H9 (cell line): Measurements from ENCODE around the gene TTC6. TPM values are rescaled to one million over a fixed set of nuclear protein-coding genes. Genes with fewer than 3 reads are reported as not detected.

Experiments
- DNase-seq: peaks from one replicate; pipeline ENCODE4 v3.0.0-alpha.2; 2017
- H2AFZ ChIP-seq: one replicate; pipeline ENCODE4 v1.6.1; 2013; ENCODE audit warnings: mild to moderate bottlenecking, low read length, control low read depth, moderate library complexity
- H2AK5ac ChIP-seq: 2 replicates; pipeline ENCODE4 v1.6.1; 2013; ENCODE audit warnings: low read length, control low read depth, mixed read lengths; ENCODE audit not compliant: insufficient read length
- H2BK120ac ChIP-seq: one replicate; pipeline ENCODE4 v1.6.1; 2013; ENCODE audit warnings: low read depth, mild to moderate bottlenecking, low read length, control low read depth, inconsistent platforms; ENCODE audit not compliant: poor library complexity, severe bottlenecking
- H2BK12ac ChIP-seq: 2 replicates; pipeline ENCODE4 v1.6.1; 2013; ENCODE audit warnings: low read length, control low read depth, mixed read lengths, low read depth; ENCODE audit not compliant: insufficient read length
- H2BK15ac ChIP-seq: 2 replicates; pipeline ENCODE4 v1.6.1; 2013; ENCODE audit warnings: low read depth, low read length, control low read depth
- H2BK20ac ChIP-seq: one replicate; pipeline ENCODE4 v1.6.1; 2013; ENCODE audit warnings: low read depth, mild to moderate bottlenecking, low read length, control low read depth, inconsistent platforms; ENCODE audit not compliant: poor library complexity, severe bottlenecking
- H2BK5ac ChIP-seq: 2 replicates; pipeline ENCODE4 v1.6.1; 2013; ENCODE audit warnings: low read length, control low read depth, mixed read lengths; ENCODE audit not compliant: insufficient read length
- H3K14ac ChIP-seq: 2 replicates; pipeline ENCODE4 v1.6.1; 2013; ENCODE audit warnings: low read length, control low read depth; ENCODE audit not compliant: insufficient read depth
- H3K18ac ChIP-seq: 2 replicates; pipeline ENCODE4 v1.6.1; 2013; ENCODE audit warnings: low read depth, mild to moderate bottlenecking, mixed read lengths, low read length, control low read depth; ENCODE audit not compliant: insufficient read length
- H3K23ac ChIP-seq: 2 replicates; pipeline ENCODE4 v1.6.1; 2013; ENCODE audit warnings: low read length, control low read depth, mixed read lengths, low read depth; ENCODE audit not compliant: insufficient read length
- H3K23me2 ChIP-seq: 2 replicates; pipeline ENCODE4 v1.6.1; 2013; ENCODE audit warnings: low read depth, mild to moderate bottlenecking, mixed read lengths, low read length, control low read depth; ENCODE audit not compliant: insufficient read length, poor library complexity, severe bottlenecking
- H3K27ac ChIP-seq: 2 replicates; pipeline ENCODE4 v1.5.1; 2013; ENCODE audit warnings: low read length, control low read depth, mixed read lengths, low read depth; ENCODE audit not compliant: insufficient read length
- H3K27me3 ChIP-seq: 2 replicates; pipeline ENCODE4 v1.6.1; 2013; ENCODE audit warnings: low read length, control low read depth, inconsistent platforms; ENCODE audit not compliant: insufficient read depth
- H3K4ac ChIP-seq: 2 replicates; pipeline ENCODE4 v1.6.1; 2013; ENCODE audit warnings: low read depth, mild to moderate bottlenecking, control low read depth, inconsistent platforms, low read length, moderate library complexity
- H3K4me1 ChIP-seq: 2 replicates; pipeline ENCODE4 v1.6.1; 2013; ENCODE audit warnings: low read length, control low read depth, inconsistent platforms; ENCODE audit not compliant: insufficient read depth
- H3K4me2 ChIP-seq: 2 replicates; pipeline ENCODE4 v1.6.1; 2013; ENCODE audit warnings: low read length, control low read depth, mixed read lengths; ENCODE audit not compliant: insufficient read length, insufficient read depth
- H3K56ac ChIP-seq: 2 replicates; pipeline ENCODE4 v1.6.1; 2013; ENCODE audit warnings: low read depth, mild to moderate bottlenecking, mixed read lengths, low read length, control low read depth; ENCODE audit not compliant: insufficient read length
- H3K79me1 ChIP-seq: 2 replicates; pipeline ENCODE4 v1.6.1; 2013; ENCODE audit warnings: low read depth, mild to moderate bottlenecking, moderate library complexity, low read length, control low read depth, inconsistent platforms; ENCODE audit not compliant: insufficient read depth, poor library complexity, severe bottlenecking
- H3K79me2 ChIP-seq: 2 replicates; pipeline ENCODE4 v1.6.1; 2013; ENCODE audit warnings: low read length, control low read depth, inconsistent platforms; ENCODE audit not compliant: insufficient read depth
- H3K9ac ChIP-seq: 2 replicates; pipeline ENCODE4 v1.6.1; 2013; ENCODE audit warnings: low read length, control low read depth, mixed read lengths; ENCODE audit not compliant: insufficient read length; ENCODE audit errors: extremely low read depth
- H3K9me3 ChIP-seq: one replicate; pipeline ENCODE4 v1.6.1; 2013; ENCODE audit warnings: low read depth, low read length, inconsistent platforms; ENCODE audit not compliant: control insufficient read depth
- H3T11ph ChIP-seq: one replicate; pipeline ENCODE4 v1.6.1; 2013; ENCODE audit warnings: mild to moderate bottlenecking, low read length, control low read depth, inconsistent platforms
- H4K20me1 ChIP-seq: one replicate; pipeline ENCODE4 v1.6.1; 2013; ENCODE audit not compliant: control insufficient read depth, insufficient read length, insufficient read depth
- H4K5ac ChIP-seq: 2 replicates; pipeline ENCODE4 v1.6.1; 2013; ENCODE audit warnings: low read depth, mild to moderate bottlenecking, mixed read lengths, low read length, control low read depth; ENCODE audit not compliant: insufficient read length
- H4K8ac ChIP-seq: replicated peaks from 2 replicates; pipeline ENCODE4 v1.6.1; 2013; ENCODE audit warnings: low read length, control low read depth, mixed read lengths, low read depth; ENCODE audit not compliant: insufficient read length
- H4K91ac ChIP-seq: 2 replicates; pipeline ENCODE4 v1.6.1; 2013; ENCODE audit warnings: low read depth, mild to moderate bottlenecking, moderate library complexity, mixed read lengths, low read length, control low read depth; ENCODE audit not compliant: insufficient read length
- H3K27ac Mint-ChIP-seq, 3 experiments: 2 replicates in 2 of 3; 3 replicates in 1 of 3; pipeline ENCODE4 v1.8.0; 2020 to 2021; ENCODE audit warnings: mixed read lengths in 3 of 3, mild to moderate bottlenecking in 1 of 3, moderate library complexity in 1 of 3
- H3K27me3 Mint-ChIP-seq: 2 replicates; pipeline ENCODE4 v1.8.0; 2021; ENCODE audit warnings: low read depth, mild to moderate bottlenecking, moderate library complexity, mixed read lengths
- H3K36me3 Mint-ChIP-seq, 3 experiments: 2 replicates in 2 of 3; 3 replicates in 1 of 3; pipeline ENCODE4 v1.8.0; 2020 to 2021; ENCODE audit warnings: low read depth in 3 of 3, mixed read lengths in 3 of 3; ENCODE audit not compliant: insufficient read depth in 1 of 3
- H3K4me1 Mint-ChIP-seq, 2 experiments: 2 replicates each; pipeline ENCODE4 v1.8.0; 2020; ENCODE audit warnings: mixed read lengths in 2 of 2
- H3K4me3 Mint-ChIP-seq, 2 experiments: 2 replicates in 1 of 2; 3 replicates in 1 of 2; pipeline ENCODE4 v1.8.0; 2020 to 2021; ENCODE audit warnings: mild to moderate bottlenecking in 2 of 2, mixed read lengths in 2 of 2, moderate library complexity in 1 of 2
- H3K9me3 Mint-ChIP-seq, 2 experiments: 2 replicates in 1 of 2; 3 replicates in 1 of 2; pipeline ENCODE4 v1.8.0; 2020; ENCODE audit warnings: mild to moderate bottlenecking in 2 of 2, mixed read lengths in 2 of 2, moderate library complexity in 1 of 2
- WGBS: extraction: QIAGEN DNeasy Blood & Tissue Kit; methylation state at CpG from one replicate; pipeline ENCODE4 v1.1.7; 2013; ENCODE audit warnings: missing lambda C conversion rate, low lambda C conversion rate, mixed read lengths; ENCODE audit not compliant: insufficient read length; ENCODE audit errors: extremely low coverage; 5-methylcytosine and 5-hydroxymethylcytosine counted together
- long read RNA-seq: library from polyadenylated mRNA; unstranded; transcript quantifications from one replicate; pipeline ENCODE4 v2.0.0, GENCODE V29; 2020
- total RNA-seq: library from RNA; stranded (reverse); gene quantifications from 2 replicates; pipeline ENCODE4 v1.2.1, GENCODE V29; 2021
- TF ChIP-seq, protein P1 (sequence below): fragments of 200-600 bp; sonication (generic); conservative IDR thresholded peaks from 3 replicates; pipeline ENCODE4 v1.8.0; 2021; ENCODE audit warnings: antibody characterized with exemption, mild to moderate bottlenecking

The TTC6 gene, protein sequence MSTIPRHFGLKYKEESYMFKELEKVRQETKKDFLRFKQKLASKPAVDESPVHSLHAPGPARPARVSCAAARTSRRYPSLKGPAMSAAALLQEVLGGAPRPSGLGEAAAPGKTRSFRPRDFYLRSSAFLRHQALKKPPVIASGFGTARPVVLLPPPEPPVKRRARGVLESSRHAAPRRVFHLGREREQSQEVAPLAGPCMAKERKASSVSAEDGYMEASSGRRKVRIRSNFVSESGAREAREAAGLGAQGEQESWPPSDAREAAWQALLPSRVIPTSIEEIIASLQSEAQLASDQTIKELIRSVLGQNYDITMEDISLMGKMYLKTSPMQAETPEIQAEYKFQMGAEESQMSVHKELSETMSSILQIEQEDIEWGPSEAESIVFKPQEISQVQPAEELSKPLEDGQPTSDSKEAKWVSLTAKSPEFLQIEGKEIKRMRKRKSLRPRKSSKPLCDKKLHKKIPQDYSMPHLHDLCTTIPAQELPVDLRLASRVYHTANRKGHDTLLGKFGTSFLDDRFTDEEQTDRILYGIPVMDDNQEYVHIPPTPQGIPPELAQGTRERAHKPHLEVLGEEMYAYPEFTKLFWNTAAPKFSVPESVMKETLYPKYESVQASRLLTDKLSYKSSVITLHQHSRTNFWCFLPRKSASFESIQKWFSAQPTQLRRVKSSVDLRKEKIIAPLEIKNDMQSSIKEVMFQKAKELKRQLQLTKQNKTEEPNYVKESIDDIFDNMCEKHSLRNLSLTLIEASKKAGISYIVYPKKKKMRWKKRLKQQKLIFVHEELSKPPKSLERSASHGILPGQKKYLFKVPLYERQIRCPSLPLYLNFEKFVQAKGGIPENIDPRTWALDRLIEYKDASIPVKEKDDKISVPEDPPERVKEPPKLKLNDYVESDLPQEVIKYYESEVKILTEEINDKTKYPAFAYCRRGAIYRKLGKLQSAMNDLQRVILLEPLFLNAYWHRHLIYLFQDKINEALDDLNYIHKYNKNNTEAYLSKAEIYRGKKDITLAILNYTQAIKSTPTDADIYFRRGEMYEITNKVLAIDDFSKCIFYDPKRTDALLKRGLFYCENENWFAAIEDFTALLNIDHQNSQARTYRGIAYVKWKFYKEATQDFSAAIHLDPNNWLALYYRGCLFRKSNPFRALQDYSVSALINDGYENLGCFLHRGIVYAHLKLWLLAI (N-terminal part only)
- total RNA-seq = 0.24 and 0.33 TPM in 2 replicates
- long read RNA-seq = 0 reads

DNA sequence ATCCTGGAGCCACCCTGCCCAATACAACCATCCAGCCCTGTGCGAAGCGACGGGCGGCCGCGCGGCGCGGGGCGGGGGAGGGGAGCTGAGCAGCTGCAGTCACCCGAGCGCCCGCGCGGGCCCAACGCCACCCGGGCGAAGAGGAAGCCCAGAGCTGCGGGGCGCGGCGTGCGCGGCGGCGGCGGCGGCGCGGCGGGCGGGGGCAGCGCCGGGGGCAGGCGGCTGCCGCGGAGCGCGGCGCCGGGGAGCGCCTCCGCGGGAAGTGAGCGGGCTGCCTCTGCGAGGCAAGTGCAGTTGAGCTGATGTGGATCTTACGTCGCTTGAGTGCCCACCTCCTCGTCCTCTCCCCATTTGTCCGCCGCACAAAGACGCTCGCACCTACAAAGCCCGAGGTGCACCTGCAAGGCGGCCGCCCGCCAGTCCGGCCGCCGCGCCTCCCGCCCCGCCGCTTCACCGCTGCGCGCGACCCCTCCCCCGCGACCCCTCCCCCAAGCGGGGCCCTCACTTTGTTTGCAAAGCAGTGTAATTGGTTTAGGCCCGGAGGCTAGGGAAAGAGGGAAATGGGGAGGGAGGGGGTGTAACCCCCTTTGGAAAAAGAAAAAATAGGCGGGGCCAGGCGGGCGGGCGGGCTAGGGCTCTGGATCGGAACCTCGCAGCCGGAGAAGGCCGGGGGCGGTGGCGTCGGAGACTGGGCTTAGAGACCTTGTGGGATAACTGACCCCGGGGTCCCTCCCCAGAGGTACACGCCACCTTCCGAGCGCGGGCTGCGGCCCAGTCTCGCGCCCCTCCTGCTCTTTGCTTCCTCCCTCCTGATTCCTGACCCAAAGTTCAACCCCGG, at the start of gene TTC6, which contains the start of gene FOXA1:
TTC6 (plus strand) TSS at position 659 of the 838 bp plus-strand sequence. CDS start 26,436 bp downstream, outside the sequence.
FOXA1 (minus strand) TSS at position 279 of the 838 bp plus-strand sequence; CDS start at position 2, 277 bp downstream.
- no peak within 1 kb of the TSS for H3K4ac ChIP-seq
- no peak within 1 kb of the TSS for H4K8ac ChIP-seq
- no peak within 1 kb of the TSS for H4K5ac ChIP-seq
- no peak within 1 kb of the TSS for H2BK5ac ChIP-seq
- no peak within 1 kb of the TSS for H3K14ac ChIP-seq
- H3K4me2 ChIP-seq = peak within 1 kb of the TSS; percentile 52
- H3K9ac ChIP-seq = no peak within 1 kb of the TSS
- Mint-ChIP-seq H3K27me3 (peaks cover 96% of the 10 kb centered on the region), H3K27ac (no peak within 1 kb of the TSS), H3K4me1 (peaks cover 36 to 55% of the 10 kb centered on the region in 2 experiments), H3K36me3 (no peaks in the 10 kb centered on the region; a peak in 3 of 7 replicates), H3K4me3 (peak within 1 kb of the TSS; percentile 49 to 83), H3K9me3 (peaks cover 0 to 2% of the 10 kb centered on the region in 2 experiments; a peak in 2 of 5 replicates)
- H3K23me2 ChIP-seq = peaks cover 11% of the 10 kb centered on the region
- H4K20me1 ChIP-seq = peaks cover 3% of the 10 kb centered on the region
- H3K27me3 ChIP-seq = peaks cover 84% of the 10 kb centered on the region
- H3K4me1 ChIP-seq = no peaks in the 10 kb centered on the region
- DNase-seq = peak; percentile 81
- no peak within 1 kb of the TSS for H3K27ac ChIP-seq
- no peak within 1 kb of the TSS for H2BK20ac ChIP-seq
- H2BK12ac ChIP-seq = no peak within 1 kb of the TSS
- no peak within 1 kb of the TSS for H3K23ac ChIP-seq
- H2AK5ac ChIP-seq = no peak within 1 kb of the TSS
- no peak within 1 kb of the TSS for H4K91ac ChIP-seq
- H2AFZ ChIP-seq = no peak within 1 kb of the TSS
- H3K79me1 ChIP-seq = no peaks in the 10 kb centered on the region
- no peak within 1 kb of the TSS for H2BK120ac ChIP-seq
- no peak within 1 kb of the TSS for H2BK15ac ChIP-seq
- no peaks in the 10 kb centered on the region for H3K9me3 ChIP-seq
- H3K79me2 ChIP-seq = no peaks in the 10 kb centered on the region
- no peak within 1 kb of the TSS for H3T11ph ChIP-seq
- no CpG with 5 or more reads among the region's 92 CpGs for WGBS
- TF ChIP-seq, protein P1, sequence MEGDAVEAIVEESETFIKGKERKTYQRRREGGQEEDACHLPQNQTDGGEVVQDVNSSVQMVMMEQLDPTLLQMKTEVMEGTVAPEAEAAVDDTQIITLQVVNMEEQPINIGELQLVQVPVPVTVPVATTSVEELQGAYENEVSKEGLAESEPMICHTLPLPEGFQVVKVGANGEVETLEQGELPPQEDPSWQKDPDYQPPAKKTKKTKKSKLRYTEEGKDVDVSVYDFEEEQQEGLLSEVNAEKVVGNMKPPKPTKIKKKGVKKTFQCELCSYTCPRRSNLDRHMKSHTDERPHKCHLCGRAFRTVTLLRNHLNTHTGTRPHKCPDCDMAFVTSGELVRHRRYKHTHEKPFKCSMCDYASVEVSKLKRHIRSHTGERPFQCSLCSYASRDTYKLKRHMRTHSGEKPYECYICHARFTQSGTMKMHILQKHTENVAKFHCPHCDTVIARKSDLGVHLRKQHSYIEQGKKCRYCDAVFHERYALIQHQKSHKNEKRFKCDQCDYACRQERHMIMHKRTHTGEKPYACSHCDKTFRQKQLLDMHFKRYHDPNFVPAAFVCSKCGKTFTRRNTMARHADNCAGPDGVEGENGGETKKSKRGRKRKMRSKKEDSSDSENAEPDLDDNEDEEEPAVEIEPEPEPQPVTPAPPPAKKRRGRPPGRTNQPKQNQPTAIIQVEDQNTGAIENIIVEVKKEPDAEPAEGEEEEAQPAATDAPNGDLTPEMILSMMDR = no peak
- H3K56ac ChIP-seq = no peak within 1 kb of the TSS
- no peak within 1 kb of the TSS for H3K18ac ChIP-seq
